Measurements from ENCODE around the gene PML.

The PML gene

GRCh38 chr15:73986776-73987056 is 7.8 kb upstream of the PML start:
- DNase-seq, result no peak

GRCh38 chr15:73987250-73987649 is 7.3 kb upstream of the PML start:
- no peak for DNase-seq

GRCh38 chr15:73987681-73988444 is 6.7 kb upstream of the PML start:
- no peak for DNase-seq

GRCh38 chr15:73988445-73988969 is 6.0 kb upstream of the PML start:
- DNase-seq, result no peak

GRCh38 chr15:73989001-73989798 is 5.3 kb upstream of the PML start:
- DNase-seq, result no peak

GRCh38 chr15:73990250-73991005 is 4.1 kb upstream of the PML start:
- DNase-seq, result no peak

GRCh38 chr15:73991260-73991659 is 3.3 kb upstream of the PML start:
- DNase-seq, result no peak

- DNase-seq, result peak; percentile 87
Measured at GRCh38 chr15:73991726-73992593, 2.6 kb upstream of the PML start, which contains the start of gene STOML1. STOML1 (minus strand) TSS chr15:73992295; CDS start chr15:73992223, 72 bp downstream.

- no peak for DNase-seq
Measured at GRCh38 chr15:73992594-73992898, 2.0 kb upstream of the PML start.

GRCh38 chr15:73993211-73993994 is 1.1 kb upstream of the PML start:
- DNase-seq, result no peak

GRCh38 chr15:73994912-73995622 is 551 bp downstream of the PML start:
- DNase-seq, result no peak

- no peak for DNase-seq
Measured at GRCh38 chr15:73996267-73996666, 1.8 kb downstream of the PML start.

- DNase-seq, result no peak
Measured at GRCh38 chr15:73996939-73997338, 2.4 kb downstream of the PML start.

GRCh38 chr15:73997986-73998385 is 3.5 kb downstream of the PML start:
- DNase-seq, result no peak

GRCh38 chr15:74006774-74007639 is 12.5 kb downstream of the PML start:
- no peak for DNase-seq

- DNase-seq, result no peak
Measured at GRCh38 chr15:74007820-74008371, 13.4 kb downstream of the PML start.

GRCh38 chr15:74008901-74009300 is 14.4 kb downstream of the PML start:
- DNase-seq, result no peak

GRCh38 chr15:74010929-74011540 is 16.5 kb downstream of the PML start:
- DNase-seq, result no peak

- DNase-seq, result no peak
Measured at GRCh38 chr15:74011610-74012009, 17.1 kb downstream of the PML start.
